ENCODE measurements around the gene LAMA2. TPM values are rescaled to one million over a fixed set of nuclear protein-coding genes. Genes with fewer than 3 reads are reported as not detected.

LAMA2 gene
- total and polyA plus RNA-seq, 2 of the 8 experiments (the other 6 are each of a cell fraction or from before 2014, with no cell fraction given): 1.3 to 3.8 TPM

DNA sequence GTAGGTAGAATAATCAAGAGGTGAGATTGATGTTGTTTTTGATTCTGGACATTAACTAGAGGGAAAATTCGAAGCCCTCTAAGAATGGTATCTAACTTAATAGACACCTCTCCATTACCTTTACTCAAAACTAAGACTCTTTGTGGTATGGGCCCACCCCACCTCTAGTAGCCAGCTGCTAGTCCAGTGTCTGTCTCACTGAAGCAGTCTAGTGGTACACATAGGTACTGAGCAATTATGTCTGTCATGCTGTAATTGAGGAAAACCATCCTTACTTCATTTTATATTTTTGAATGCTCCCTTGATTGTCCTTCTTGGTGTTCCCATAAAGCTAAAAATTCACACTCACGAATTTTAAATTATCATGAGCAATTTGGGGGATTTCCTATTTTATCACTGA, 536.4 kb downstream of the LAMA2 start:
- FAIRE-seq: no peak
- Histone ChIP-seq H3K4me3 (ENCODE audit: extremely low read depth in 1 of 4, insufficient read depth in 2 of 4, low read depth in 3 of 4, low read length in 4 of 4) (no peak overlapping the region), H3K9me3 (ENCODE audit: insufficient read depth in 2 of 2, low read depth in 1 of 2, low read length in 1 of 2) (no peaks in the 10 kb centered on the region), H3K23me2 (ENCODE audit: low read depth, low read length) (no peaks in the 10 kb centered on the region), H2BK120ac (replicated peaks; ENCODE audit: low read depth, low read length) (no peak overlapping the region), H4K8ac (ENCODE audit: extremely low read depth, insufficient read depth, low read length) (no peak overlapping the region), H2AFZ (ENCODE audit: low read length) (no peak overlapping the region), H3K18ac (ENCODE audit: extremely low read depth, low read length) (no peak overlapping the region), H4K20me1 (replicated peaks in 1 of 2; ENCODE audit: control insufficient read depth in 1 of 2, insufficient read depth in 2 of 2, low read length in 2 of 2) (no peaks in the 10 kb centered on the region), H3K36me3 (ENCODE audit: control insufficient read depth in 2 of 4, insufficient read depth in 4 of 4, low read length in 3 of 4) (no peaks in the 10 kb centered on the region), H2BK15ac (ENCODE audit: low read length) (no peak overlapping the region), H3K27me3 (replicated peaks in 1 of 4; ENCODE audit: control insufficient read depth in 3 of 4, extremely low read depth in 1 of 4, insufficient read depth in 3 of 4, low read length in 3 of 4) (no peaks in the 10 kb centered on the region), H3K9ac (replicated peaks in 1 of 4; ENCODE audit: extremely low read depth in 1 of 4, low read depth in 3 of 4, low read length in 3 of 4) (no peak overlapping the region), H3K56ac (replicated peaks; ENCODE audit: insufficient read length, low read depth, low read length) (no peak overlapping the region), H2BK12ac (ENCODE audit: low read depth, low read length) (no peak overlapping the region), H3K14ac (ENCODE audit: insufficient read length) (no peak overlapping the region), H2AK5ac (ENCODE audit: low read depth, low read length) (no peak overlapping the region), H2BK5ac (ENCODE audit: low read depth, low read length) (no peak overlapping the region), H3K27ac (ENCODE audit: low read depth, low read length) (no peak overlapping the region), H3K79me2 (ENCODE audit: control insufficient read depth in 1 of 2, insufficient read depth in 2 of 2, low read length in 2 of 2) (no peaks in the 10 kb centered on the region), H3K4me1 (replicated peaks in 1 of 4; ENCODE audit: control insufficient read depth in 3 of 4, insufficient read depth in 4 of 4, low read length in 3 of 4) (no peaks in the 10 kb centered on the region), H3K4ac (replicated peaks; ENCODE audit: insufficient read length, low read depth, low read length) (no peak overlapping the region), H3K4me2 (ENCODE audit: insufficient read depth in 1 of 2, low read depth in 2 of 2, low read length in 2 of 2) (no peak overlapping the region), H2BK20ac (ENCODE audit: low read length) (no peak overlapping the region), H3K23ac (ENCODE audit: insufficient read length) (no peak overlapping the region), H4K5ac (ENCODE audit: insufficient read length, low read depth, low read length) (no peak overlapping the region), H3K79me1 (ENCODE audit: low read depth, low read length) (no peaks in the 10 kb centered on the region), H4K91ac (replicated peaks; ENCODE audit: insufficient read length, low read length) (no peak overlapping the region)
- CTCF ChIA-PET (ENCODE audit: partially characterized antibody): interaction anchor here (0.6 to 1.2 kb wide), 2 partner anchors 17 to 27 kb away, joined by 3 to 7 read pairs; no protein-coding TSS in a partner anchor
- DNase-seq (ENCODE audit: low read depth in 1 of 2, low spot score in 2 of 2): no peak
- WGBS, 2 experiments (ENCODE audit: extremely low coverage in 1 of 2, insufficient coverage in 1 of 2, insufficient read length in 1 of 2, insufficient replicate concordance in 2 of 2, low coverage in 1 of 2, low lambda C conversion rate in 2 of 2, missing lambda C conversion rate in 1 of 2): 89% methylated on average over 2 of the region's 2 CpGs; no CpG with 5 or more reads in 1 of the 2 experiments
- POLR2A ChIA-PET (ENCODE audit: partially characterized antibody): no interaction called here
- TF ChIP-seq, protein P1, sequence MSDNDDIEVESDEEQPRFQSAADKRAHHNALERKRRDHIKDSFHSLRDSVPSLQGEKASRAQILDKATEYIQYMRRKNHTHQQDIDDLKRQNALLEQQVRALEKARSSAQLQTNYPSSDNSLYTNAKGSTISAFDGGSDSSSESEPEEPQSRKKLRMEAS (IDR thresholded peaks at IDR 0.05): no peak
- no peak for TF ChIP-seq TCF12 (IDR thresholded peaks at IDR 0.05; ENCODE audit: low read depth, low read length)
- TF ChIP-seq CEBPB (IDR thresholded peaks at IDR 0.05; ENCODE audit: low read depth, low read length): no peak
- no peak for TF ChIP-seq SIRT6 (IDR thresholded peaks at IDR 0.05; ENCODE audit: low read length)
- no peak for TF ChIP-seq SP4 (IDR thresholded peaks at IDR 0.05; ENCODE audit: low read length)
- TF ChIP-seq, protein P2, sequence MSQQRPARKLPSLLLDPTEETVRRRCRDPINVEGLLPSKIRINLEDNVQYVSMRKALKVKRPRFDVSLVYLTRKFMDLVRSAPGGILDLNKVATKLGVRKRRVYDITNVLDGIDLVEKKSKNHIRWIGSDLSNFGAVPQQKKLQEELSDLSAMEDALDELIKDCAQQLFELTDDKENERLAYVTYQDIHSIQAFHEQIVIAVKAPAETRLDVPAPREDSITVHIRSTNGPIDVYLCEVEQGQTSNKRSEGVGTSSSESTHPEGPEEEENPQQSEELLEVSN (IDR thresholded peaks at IDR 0.05): no peak
- no peak for TF ChIP-seq EGR1 (IDR thresholded peaks at IDR 0.05; ENCODE audit: borderline replicate concordance, low read depth, low read length)
- no peak for TF ChIP-seq POLR2A (IDR thresholded peaks at IDR 0.05; ENCODE audit: control extremely low read depth in 1 of 2, low read depth in 2 of 2, low read length in 2 of 2)
- TF ChIP-seq BCL11A (IDR thresholded peaks at IDR 0.05; ENCODE audit: low read depth in 2 of 2, low read length in 2 of 2): no peak
- TF ChIP-seq CBX8 (IDR thresholded peaks at IDR 0.05; ENCODE audit: borderline replicate concordance, low read depth, low read length): no peak
- no peak for TF ChIP-seq TAF7 (optimal IDR thresholded peaks at IDR 0.05; ENCODE audit: borderline replicate concordance, low read depth, low read length)
- TF ChIP-seq KDM1A (IDR thresholded peaks at IDR 0.05; ENCODE audit: borderline replicate concordance, low read length): no peak
- TF ChIP-seq MAFK (IDR thresholded peaks at IDR 0.05; ENCODE audit: low read depth, low read length): no peak
- TF ChIP-seq BRCA1 (IDR thresholded peaks at IDR 0.05; ENCODE audit: low read depth, low read length): no peak
- TF ChIP-seq RBBP5 (IDR thresholded peaks at IDR 0.05; ENCODE audit: borderline replicate concordance, low read depth, low read length): no peak
- no peak for TF ChIP-seq BACH1 (IDR thresholded peaks at IDR 0.05; ENCODE audit: low read length)
